GM19395 (cell line): Measurements from ENCODE around the gene CLDN15.
"Not testable (repeated sequence)": the region's sequence is repeated elsewhere in the genome, so short reads cannot be mapped to it uniquely, and the experiment has no call there.

Source experiments
- ATAC-seq: cut with Tn5 transposase; IDR thresholded peaks from one replicate; pipeline ENCODE4 v1.9.1; 2021; ENCODE audit warnings: mild to moderate bottlenecking, moderate library complexity; ENCODE audit not compliant: unreplicated experiment

CLDN15 gene

GRCh38 chr7:101237206-101238067 is at the start of gene CLDN15:
Gene CLDN15 (minus strand): TSS chr7:101237802. CDS start chr7:101237581, 221 bp downstream.
- no peak for ATAC-seq

GRCh38 chr7:101287032-101287431 is 49.4 kb upstream of the CLDN15 start:
- no peak for ATAC-seq

GRCh38 chr7:101285880-101286279 is 48.3 kb upstream of the CLDN15 start:
- not testable (repeated sequence) for ATAC-seq

- no peak for ATAC-seq
Observed at GRCh38 chr7:101285171-101285570, 47.6 kb upstream of the CLDN15 start.

- ATAC-seq, result not testable (repeated sequence)
Observed at GRCh38 chr7:101280912-101281311, 43.3 kb upstream of the CLDN15 start.

- ATAC-seq, result no peak
Observed at GRCh38 chr7:101278461-101279292, 41.1 kb upstream of the CLDN15 start.

- no peak for ATAC-seq
Observed at GRCh38 chr7:101277155-101277554, 39.6 kb upstream of the CLDN15 start.

- no peak for ATAC-seq
Observed at GRCh38 chr7:101273206-101273605, 35.6 kb upstream of the CLDN15 start.

- no peak for ATAC-seq
Observed at GRCh38 chr7:101271021-101271420, 33.4 kb upstream of the CLDN15 start.

GRCh38 chr7:101269664-101270063 is 32.1 kb upstream of the CLDN15 start:
- no peak for ATAC-seq

- ATAC-seq, result no peak
Observed at GRCh38 chr7:101265622-101266516, 28.3 kb upstream of the CLDN15 start.

- ATAC-seq, result not testable (repeated sequence)
Observed at GRCh38 chr7:101264102-101264706, 26.6 kb upstream of the CLDN15 start.

GRCh38 chr7:101258243-101258731 is 20.7 kb upstream of the CLDN15 start:
- ATAC-seq, result no peak

- no peak for ATAC-seq
Observed at GRCh38 chr7:101255796-101256195, 18.2 kb upstream of the CLDN15 start.

- ATAC-seq, result not testable (repeated sequence)
Observed at GRCh38 chr7:101253199-101253598, 15.6 kb upstream of the CLDN15 start.

GRCh38 chr7:101251871-101252659 is 14.5 kb upstream of the CLDN15 start:
- peak; percentile 94 for ATAC-seq

GRCh38 chr7:101250324-101250723 is 12.7 kb upstream of the CLDN15 start:
- no peak for ATAC-seq

GRCh38 chr7:101248276-101248675 is 10.7 kb upstream of the CLDN15 start:
- no peak for ATAC-seq

- no peak for ATAC-seq
Observed at GRCh38 chr7:101245147-101245668, 7.6 kb upstream of the CLDN15 start.
